Measurements from ENCODE around the gene WWOX. TPM values are rescaled to one million over a fixed set of nuclear protein-coding genes. Genes with fewer than 3 reads are reported as not detected.

The WWOX gene
- total RNA-seq, 2 donors from 2014 or later: 10.6 to 13.1 TPM

GRCh38 chr16:78647019-78647418 is 547.6 kb downstream of the WWOX start:
- intact Hi-C loops (cut with DNase I, micrococcal nuclease): no loop called here
- no peak for ATAC-seq
- no peak for DNase-seq

- ATAC-seq (no peak), DNase-seq (no peak)
- intact Hi-C loops (cut with DNase I, micrococcal nuclease): no loop called here
These were observed 548.0 kb downstream of the WWOX start for GRCh38 chr16:78647491-78647890.

GRCh38 chr16:78648517-78648916 is 549.1 kb downstream of the WWOX start:
- DNase-seq (no peak), ATAC-seq (no peak)
- intact Hi-C loops (cut with DNase I, micrococcal nuclease): no loop called here

- DNase-seq: no peak
- intact Hi-C loops (cut with DNase I, micrococcal nuclease): no loop called here
- ATAC-seq: no peak
These were observed 551.1 kb downstream of the WWOX start for GRCh38 chr16:78650339-78651074.

GRCh38 chr16:78654929-78655328 is 555.5 kb downstream of the WWOX start:
- intact Hi-C loops (cut with DNase I, micrococcal nuclease): no loop called here
- ATAC-seq (no peak), DNase-seq (no peak)

- intact Hi-C loops (cut with DNase I, micrococcal nuclease): no loop called here
- ATAC-seq: no peak
- DNase-seq: no peak
These were observed 556.1 kb downstream of the WWOX start for GRCh38 chr16:78655331-78656113.

GRCh38 chr16:78656887-78657286 is 557.4 kb downstream of the WWOX start:
- no peak for DNase-seq
- intact Hi-C loops (cut with DNase I, micrococcal nuclease): no loop called here
- no peak for ATAC-seq

GRCh38 chr16:78659216-78659615 is 559.8 kb downstream of the WWOX start:
- intact Hi-C loops (cut with DNase I, micrococcal nuclease): no loop called here
- ATAC-seq (no peak), DNase-seq (no peak)

GRCh38 chr16:78659668-78660217 is 560.3 kb downstream of the WWOX start:
- no peak for ATAC-seq
- no peak for DNase-seq
- intact Hi-C loops (cut with DNase I, micrococcal nuclease): no loop called here

- intact Hi-C loops (cut with DNase I, micrococcal nuclease): no loop called here
- DNase-seq: no peak
- ATAC-seq: no peak
These were observed 561.3 kb downstream of the WWOX start for GRCh38 chr16:78660795-78661194.

- ATAC-seq: no peak
These were observed 564.2 kb downstream of the WWOX start for GRCh38 chr16:78663690-78664089.

GRCh38 chr16:78664811-78665772 is 565.6 kb downstream of the WWOX start:
- intact Hi-C loops (cut with DNase I, micrococcal nuclease): no loop called here
- no peak for ATAC-seq
- DNase-seq: no peak

More at GRCh38 chr16:78663690-78664089, 564.2 kb downstream of the WWOX start:
- intact Hi-C loops (cut with DNase I, micrococcal nuclease): no loop called here
- DNase-seq: no peak

GRCh38 chr16:78666318-78666717 is 566.9 kb downstream of the WWOX start:
- intact Hi-C loops (cut with DNase I, micrococcal nuclease): no loop called here
- ATAC-seq: no peak

GRCh38 chr16:78667675-78668074 is 568.2 kb downstream of the WWOX start:
- DNase-seq (no peak), ATAC-seq (no peak)
- intact Hi-C loops (cut with DNase I, micrococcal nuclease): no loop called here

More at GRCh38 chr16:78666318-78666717, 566.9 kb downstream of the WWOX start:
- no peak for DNase-seq

GRCh38 chr16:78668393-78668792 is 568.9 kb downstream of the WWOX start:
- no peak for DNase-seq
- intact Hi-C loops (cut with DNase I, micrococcal nuclease): no loop called here
- no peak for ATAC-seq

- intact Hi-C loops (cut with DNase I, micrococcal nuclease): no loop called here
- ATAC-seq (no peak), DNase-seq (no peak)
These were observed 570.5 kb downstream of the WWOX start for GRCh38 chr16:78669994-78670393.

- no peak for DNase-seq
- ATAC-seq: no peak
- intact Hi-C loops (cut with DNase I, micrococcal nuclease): no loop called here
These were observed 573.5 kb downstream of the WWOX start for GRCh38 chr16:78672779-78673556.

- intact Hi-C loops (cut with DNase I, micrococcal nuclease): no loop called here
- DNase-seq (no peak), ATAC-seq (no peak)
These were observed 574.4 kb downstream of the WWOX start for GRCh38 chr16:78673884-78674283.
